HepG2 (cell line): ENCODE measurements around the gene CFAP100. TPM values are rescaled to one million over a fixed set of nuclear protein-coding genes. Genes with fewer than 3 reads are reported as not detected.

Experiments used
- ATAC-seq: fragments of 200-7000 bp; cut with Tn5 transposase; 3 replicates; pipeline ENCODE4 v1.9.1; 2020; ENCODE audit warnings: mild to moderate bottlenecking, moderate library complexity
- BruUV-seq: library from RNA; stranded (reverse); fragments of 400-500 nt; replicated peaks from 2 replicates; lab custom pipeline; 2021; lab: Mats Ljungman, UMichigan
- CTCF ChIA-PET: fragments of 300-600 bp; formaldehyde crosslinking; extraction: SDS; loops from one replicate; lab custom pipeline; 2021; ENCODE audit warnings: low total read pairs, inconsistent platforms, low intra/inter-chr PET ratio; lab: Yijun Ruan, JAX
- POLR2A ChIA-PET: fragments of 350-600 bp; sonication (Branson Sonifier 250); formaldehyde crosslinking; loops from one replicate; lab custom pipeline; 2020; ENCODE audit warnings: antibody characterized with exemption, inconsistent platforms; lab: Yijun Ruan, JAX
- DNase-seq: peaks from one replicate; pipeline ENCODE4 v3.0.0-alpha.2; 2015; ENCODE audit warnings: low spot score
- FAIRE-seq: peaks from 3 replicates; lab custom pipeline; 2011; peaks lifted over from hg19 to GRCh38; lab: Jason Lieb, UNC
- H2AFZ ChIP-seq: one replicate; pipeline ENCODE4 v1.6.1; 2011; ENCODE audit warnings: low read length, inconsistent platforms
- H3K27ac ChIP-seq: fragments of 300-600 bp; 3 replicates; pipeline ENCODE4 v1.8.0; 2011; ENCODE audit warnings: mixed run types, mild to moderate bottlenecking, mixed read lengths, low read length, inconsistent platforms; ENCODE audit not compliant: insufficient read depth; ENCODE audit errors: extremely low read length
- H3K27me3 ChIP-seq, 2 experiments: fragments of 200-600 bp in 1 of 2; 2 replicates in 1 of 2; 3 replicates in 1 of 2; pipeline versions ENCODE4 v1.6.0 to v1.8.0; 2011; ENCODE audit warnings: low read length in 2 of 2, mild to moderate bottlenecking in 2 of 2, moderate library complexity in 2 of 2, inconsistent platforms in 1 of 2; ENCODE audit not compliant: insufficient read depth in 2 of 2, control insufficient read depth in 1 of 2
- H3K36me3 ChIP-seq, 2 experiments: fragments of 200-600 bp in 1 of 2; replicated peaks in 1 of 2; 2 replicates in 1 of 2; 3 replicates in 1 of 2; pipeline versions ENCODE4 v1.5.1 to v1.8.0; 2011; ENCODE audit warnings: low read length in 2 of 2, inconsistent platforms in 1 of 2; ENCODE audit not compliant: insufficient read depth in 2 of 2, control insufficient read depth in 1 of 2
- H3K4me1 ChIP-seq: 2 replicates; pipeline ENCODE4 v1.5.1; 2012; ENCODE audit warnings: low read length, inconsistent platforms; ENCODE audit not compliant: insufficient read depth
- H3K4me2 ChIP-seq: 2 replicates; pipeline ENCODE4 v1.6.0; 2011; ENCODE audit warnings: low read depth, low read length, inconsistent platforms
- H3K4me3 ChIP-seq, 3 experiments: fragments of 200-600 bp in 1 of 3; sonication (generic), shearing (Covaris generic) in 1 of 3; replicated peaks in 1 of 3; 2 replicates each; pipeline ENCODE4 v1.5.1; 2011 to 2016; ENCODE audit warnings: low read length in 3 of 3, inconsistent platforms in 2 of 3, low read depth in 2 of 3, mild to moderate bottlenecking in 2 of 3, control low read depth in 1 of 3, mixed read lengths in 1 of 3; ENCODE audit not compliant: insufficient read depth in 1 of 3
- H3K79me2 ChIP-seq: one replicate; pipeline ENCODE4 v1.6.1; 2011; ENCODE audit warnings: low read length, inconsistent platforms; ENCODE audit not compliant: insufficient read depth
- H3K9ac ChIP-seq: 2 replicates; pipeline ENCODE4 v1.6.0; 2011; ENCODE audit warnings: mild to moderate bottlenecking, low read depth, low read length, inconsistent platforms; ENCODE audit not compliant: insufficient read depth
- H3K9me3 ChIP-seq: 2 replicates; pipeline ENCODE4 v1.5.1; 2012; ENCODE audit warnings: mild to moderate bottlenecking, low read length
- H4K20me1 ChIP-seq: 2 replicates; pipeline ENCODE4 v1.6.0; 2011; ENCODE audit warnings: inconsistent platforms, mild to moderate bottlenecking, low read length, moderate library complexity; ENCODE audit not compliant: insufficient read depth
- GZF1 ChIP-seq: sonication (generic); formaldehyde crosslinking; IDR thresholded peaks from 2 replicates; pipeline ENCODE4 v1.5.1; 2020; ENCODE audit warnings: mild to moderate bottlenecking, missing genetic modification reagents
- SP2 ChIP-seq: sonication (generic); formaldehyde crosslinking; IDR thresholded peaks from 2 replicates; pipeline ENCODE4 v1.5.1; 2020; ENCODE audit warnings: mild to moderate bottlenecking, missing genetic modification reagents
- SYNCRIP ChIP-seq: fragments of 200-400 bp; formaldehyde crosslinking; IDR thresholded peaks from 2 replicates; pipeline ENCODE4 v1.6.1; 2018; ENCODE audit warnings: mild to moderate bottlenecking, low read depth, low read length; ENCODE audit not compliant: insufficient read depth
- ZBTB7B ChIP-seq: sonication (generic); formaldehyde crosslinking; IDR thresholded peaks from 2 replicates; pipeline ENCODE4 v1.4.0; 2020; ENCODE audit warnings: missing genetic modification reagents
- ZNF136 ChIP-seq: sonication (generic); formaldehyde crosslinking; IDR thresholded peaks from 2 replicates; pipeline ENCODE4 v1.8.1; 2022; ENCODE audit warnings: low read depth, mild to moderate bottlenecking, moderate library complexity, missing genetic modification reagents
- ZNF761 ChIP-seq: sonication (generic); formaldehyde crosslinking; conservative IDR thresholded peaks from 2 replicates; pipeline ENCODE4 v1.4.0; 2020; ENCODE audit warnings: mild to moderate bottlenecking, missing genetic modification reagents
- ZNF768 ChIP-seq: sonication (generic); formaldehyde crosslinking; IDR thresholded peaks from 2 replicates; pipeline ENCODE4 v1.4.0; 2020; ENCODE audit warnings: missing genetic modification reagents
- WGBS: methylation state at CpG from one replicate; pipeline ENCODE4 v1.1.6; 2017; ENCODE audit warnings: low lambda C conversion rate; 5-methylcytosine and 5-hydroxymethylcytosine counted together
- in situ Hi-C: cut with HindIII; loops from 2 replicates; pipeline ENCODE4 v1.10.0; 2017; ENCODE audit warnings: low pct_unique_long_range_greater_than_20kb; ENCODE audit not compliant: extremely low pct_ligation_motif_present
- intact Hi-C: fragments of 100-400 bp; cut with micrococcal nuclease; formaldehyde crosslinking; loops from one replicate; pipeline ENCODE4 v1.10.0; 2022; ENCODE audit not compliant: unreplicated experiment
- polyA plus RNA-seq, 8 experiments: library from polyadenylated mRNA; depleted of rRNA in 3 of 8; stranded (reverse) in 7 of 8; unstranded in 1 of 8; fragments of >200 nt; fragmentation: Illumina TruSeq in 4 of 8; extraction: Trizol in 4 of 8; gene quantifications; 2 replicates each; pipeline versions ENCODE4 v1.2.1 to v1.2.3, GENCODE V29; 2011 to 2016; ENCODE audit warnings: low read depth in 4 of 8, missing spikeins in 1 of 8, mixed read lengths in 1 of 8; ENCODE audit not compliant: insufficient read depth in 1 of 8
- total RNA-seq, 5 experiments: library from RNA; depleted of rRNA; stranded (reverse); fragments of >200 nt; fragmentation: Illumina TruSeq; extraction: Trizol; gene quantifications; 2 replicates each; pipeline ENCODE4 v1.2.3, GENCODE V29; 2016; ENCODE audit warnings: low read depth in 1 of 5
- TF ChIP-seq, protein P1 (sequence below): sonication (generic); formaldehyde crosslinking; IDR thresholded peaks from 2 replicates; pipeline ENCODE4 v1.4.0; 2020; ENCODE audit warnings: missing genetic modification reagents
- TF ChIP-seq, protein P2 (sequence below): sonication (generic); formaldehyde crosslinking; IDR thresholded peaks from 2 replicates; pipeline ENCODE4 v1.5.0; 2020; ENCODE audit warnings: mild to moderate bottlenecking, missing genetic modification reagents, moderate library complexity

The CFAP100 gene
- total and polyA plus RNA-seq, 2 of the 13 experiments (the other 11 are each of a cell fraction or from before 2014, with no cell fraction given) = 0.32 TPM; not detected in 1

DNA sequence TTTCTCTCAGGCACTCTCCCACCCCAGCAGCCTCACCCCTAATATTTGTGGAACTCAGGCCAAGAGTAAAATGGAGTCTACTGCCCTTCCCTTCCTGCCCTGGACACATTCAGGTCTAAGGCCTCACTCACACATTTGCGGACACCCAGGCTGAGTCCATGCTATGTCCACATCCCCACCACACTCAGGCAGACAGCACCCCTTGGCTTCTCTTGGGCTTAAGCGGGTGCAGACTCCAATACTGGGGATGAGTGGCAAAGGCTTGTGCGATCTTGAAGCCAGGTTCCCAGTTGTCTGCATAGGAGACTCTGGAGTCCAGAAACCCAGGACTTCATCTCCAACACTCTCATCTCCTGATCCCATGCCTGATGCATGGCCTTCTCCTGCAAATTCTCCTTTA, 17.5 kb upstream of the CFAP100 start:
- TF ChIP-seq GZF1 (CRISPR knock-in tag) (no peak), ZNF761 (no peak), SP2 (CRISPR knock-in tag) (no peak), ZBTB7B (CRISPR knock-in tag) (no peak), SYNCRIP (no peak)
- TF ChIP-seq, protein P1, sequence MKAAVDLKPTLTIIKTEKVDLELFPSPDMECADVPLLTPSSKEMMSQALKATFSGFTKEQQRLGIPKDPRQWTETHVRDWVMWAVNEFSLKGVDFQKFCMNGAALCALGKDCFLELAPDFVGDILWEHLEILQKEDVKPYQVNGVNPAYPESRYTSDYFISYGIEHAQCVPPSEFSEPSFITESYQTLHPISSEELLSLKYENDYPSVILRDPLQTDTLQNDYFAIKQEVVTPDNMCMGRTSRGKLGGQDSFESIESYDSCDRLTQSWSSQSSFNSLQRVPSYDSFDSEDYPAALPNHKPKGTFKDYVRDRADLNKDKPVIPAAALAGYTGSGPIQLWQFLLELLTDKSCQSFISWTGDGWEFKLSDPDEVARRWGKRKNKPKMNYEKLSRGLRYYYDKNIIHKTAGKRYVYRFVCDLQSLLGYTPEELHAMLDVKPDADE = no peak
- ChIA-PET CTCF (no interaction called here), POLR2A (no interaction called here)
- in situ Hi-C loops (no loop called here), intact Hi-C loops (no loop called here)
- FAIRE-seq = no peak
- H3K9me3 ChIP-seq = no peaks in the 10 kb centered on the region
- no peak overlapping the region for H3K4me2 ChIP-seq
- H2AFZ ChIP-seq = no peak overlapping the region
- peaks cover 28% of the 10 kb centered on the region for H3K4me1 ChIP-seq
- no peak for DNase-seq
- no peaks in the 10 kb centered on the region for H4K20me1 ChIP-seq
- no TSS peak for BruUV-seq
- H3K36me3 ChIP-seq = no peaks in the 10 kb centered on the region
- no peaks in the 10 kb centered on the region for H3K79me2 ChIP-seq
- H3K4me3 ChIP-seq = no peak overlapping the region
- no peak overlapping the region for H3K27ac ChIP-seq
- ATAC-seq = no peak
- WGBS = 80% methylated on average over 2 of the region's 3 CpGs
- peaks cover 5 to 68% of the 10 kb centered on the region in 2 experiments for H3K27me3 ChIP-seq
- no peak overlapping the region for H3K9ac ChIP-seq

DNA sequence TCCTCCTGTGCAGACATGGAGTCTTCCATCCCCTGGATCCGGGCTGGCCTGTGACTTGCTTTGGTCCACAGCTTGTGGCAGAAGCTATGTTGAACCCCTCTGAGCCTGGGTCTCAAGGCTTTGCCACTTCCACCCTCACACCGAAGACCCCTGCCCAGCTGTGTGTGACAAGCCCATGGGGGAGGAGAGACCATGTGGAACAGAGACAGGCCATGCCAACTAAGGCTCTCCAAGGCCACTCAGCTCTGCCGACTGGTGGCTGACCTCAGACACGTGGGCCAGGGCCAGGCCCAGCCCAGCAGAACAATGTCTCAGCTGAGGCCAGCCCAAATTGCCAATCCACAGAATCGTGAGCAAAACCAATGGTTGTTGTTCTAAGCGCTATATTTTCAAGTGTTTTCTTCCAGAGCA, 16.4 kb upstream of the CFAP100 start:
- TF ChIP-seq, protein P2, sequence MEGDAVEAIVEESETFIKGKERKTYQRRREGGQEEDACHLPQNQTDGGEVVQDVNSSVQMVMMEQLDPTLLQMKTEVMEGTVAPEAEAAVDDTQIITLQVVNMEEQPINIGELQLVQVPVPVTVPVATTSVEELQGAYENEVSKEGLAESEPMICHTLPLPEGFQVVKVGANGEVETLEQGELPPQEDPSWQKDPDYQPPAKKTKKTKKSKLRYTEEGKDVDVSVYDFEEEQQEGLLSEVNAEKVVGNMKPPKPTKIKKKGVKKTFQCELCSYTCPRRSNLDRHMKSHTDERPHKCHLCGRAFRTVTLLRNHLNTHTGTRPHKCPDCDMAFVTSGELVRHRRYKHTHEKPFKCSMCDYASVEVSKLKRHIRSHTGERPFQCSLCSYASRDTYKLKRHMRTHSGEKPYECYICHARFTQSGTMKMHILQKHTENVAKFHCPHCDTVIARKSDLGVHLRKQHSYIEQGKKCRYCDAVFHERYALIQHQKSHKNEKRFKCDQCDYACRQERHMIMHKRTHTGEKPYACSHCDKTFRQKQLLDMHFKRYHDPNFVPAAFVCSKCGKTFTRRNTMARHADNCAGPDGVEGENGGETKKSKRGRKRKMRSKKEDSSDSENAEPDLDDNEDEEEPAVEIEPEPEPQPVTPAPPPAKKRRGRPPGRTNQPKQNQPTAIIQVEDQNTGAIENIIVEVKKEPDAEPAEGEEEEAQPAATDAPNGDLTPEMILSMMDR = peak; percentile 50
- TF ChIP-seq ZNF768 (CRISPR knock-in tag) = 0 out of 2 replicates have a peak, but pooled peaks have one; percentile 36
- no peak for TF ChIP-seq ZNF136 (CRISPR knock-in tag)
- DNase-seq = no peak
- Histone ChIP-seq H3K36me3 (no peaks in the 10 kb centered on the region), H3K4me3 (no peak overlapping the region), H2AFZ (no peak overlapping the region), H3K4me1 (peaks cover 17% of the 10 kb centered on the region), H4K20me1 (no peaks in the 10 kb centered on the region), H3K79me2 (no peaks in the 10 kb centered on the region), H3K27ac (no peak overlapping the region), H3K27me3 (peaks cover 5 to 68% of the 10 kb centered on the region in 2 experiments), H3K9me3 (no peaks in the 10 kb centered on the region), H3K9ac (no peak overlapping the region), H3K4me2 (no peak overlapping the region)
- ATAC-seq = peak; percentile 38
- BruUV-seq = no TSS peak
- CTCF ChIA-PET = no interaction called here
- intact Hi-C loops = no loop called here
- in situ Hi-C loops = no loop called here
- POLR2A ChIA-PET = no interaction called here
- no peak for FAIRE-seq
- WGBS = 34% methylated on average over 3 of the region's 6 CpGs
